OCI-LY7 (cell line): ENCODE data around the gene ENDOD1. TPM values are rescaled to one million over a fixed set of nuclear protein-coding genes. Genes with fewer than 3 reads are reported as not detected.

ENCODE experiments used
- BruUV-seq: library from RNA; stranded (reverse); fragments of 400-500 nt; replicated peaks from 2 replicates; lab custom pipeline; 2021; lab: Mats Ljungman, UMichigan
- CTCF ChIA-PET: fragments of 300-600 bp; sonication (Branson Sonifier 250); formaldehyde crosslinking; loops from one replicate; lab custom pipeline; 2022; ENCODE audit warnings: antibody characterized with exemption; ENCODE audit not compliant: unreplicated experiment; lab: Charles Lee
- POLR2A ChIA-PET: fragments of 300-600 bp; sonication (Branson Sonifier 250); formaldehyde crosslinking; loops from one replicate; lab custom pipeline; 2022; ENCODE audit warnings: antibody characterized with exemption; lab: Charles Lee
- DNase-seq: peaks from one replicate; pipeline ENCODE4 v3.0.0-alpha.2; 2015; ENCODE audit warnings: low spot score
- H2AFZ ChIP-seq: fragments of 200-600 bp; sonication (generic), shearing (Covaris generic); 2 replicates; pipeline ENCODE4 v1.6.1; 2014; ENCODE audit warnings: mild to moderate bottlenecking, antibody characterized with exemption, low read length, moderate library complexity
- H3K27ac ChIP-seq: fragments of 200-600 bp; sonication (generic); 2 replicates; pipeline ENCODE4 v1.5.1; 2014; ENCODE audit warnings: mixed run types, low read depth, mild to moderate bottlenecking, moderate library complexity, low read length, inconsistent platforms; ENCODE audit not compliant: poor library complexity, severe bottlenecking
- H3K36me3 ChIP-seq: fragments of 200-600 bp; sonication (generic); 2 replicates; pipeline ENCODE4 v1.6.1; 2014; ENCODE audit warnings: mild to moderate bottlenecking, antibody characterized with exemption, low read length, moderate library complexity, mixed read lengths; ENCODE audit not compliant: insufficient read depth
- H3K4me1 ChIP-seq: fragments of 200-600 bp; sonication (generic); 2 replicates; pipeline ENCODE4 v1.5.1; 2014; ENCODE audit warnings: mild to moderate bottlenecking, low read length; ENCODE audit not compliant: insufficient read depth, poor library complexity, severe bottlenecking
- H3K4me2 ChIP-seq: fragments of 200-600 bp; sonication (generic); 2 replicates; pipeline ENCODE4 v1.6.1; 2014; ENCODE audit warnings: mild to moderate bottlenecking, low read length
- H3K4me3 ChIP-seq: fragments of 200-600 bp; sonication (generic); 2 replicates; pipeline ENCODE4 v1.5.1; 2014; ENCODE audit warnings: mild to moderate bottlenecking, low read depth, low read length; ENCODE audit not compliant: poor library complexity, severe bottlenecking
- H3K79me2 ChIP-seq: fragments of 200-600 bp; sonication (generic); 2 replicates; pipeline ENCODE4 v1.6.1; 2016; ENCODE audit warnings: low read depth, mild to moderate bottlenecking, low read length, moderate library complexity, mixed read lengths; ENCODE audit not compliant: insufficient read depth
- H3K9me2 ChIP-seq: fragments of 200-600 bp; sonication (generic); 2 replicates; pipeline ENCODE4 v1.6.1; 2016; ENCODE audit warnings: mild to moderate bottlenecking, low read length, mixed read lengths; ENCODE audit not compliant: insufficient read depth
- H3K9me3 ChIP-seq: fragments of 200-600 bp; sonication (generic); 2 replicates; pipeline ENCODE4 v1.6.1; 2014; ENCODE audit warnings: mild to moderate bottlenecking, mixed run types, low read length, mixed read lengths
- H4K20me1 ChIP-seq: fragments of 200-600 bp; sonication (generic); 2 replicates; pipeline ENCODE4 v1.6.1; 2014; ENCODE audit warnings: mild to moderate bottlenecking, antibody characterized with exemption, low read length, moderate library complexity, mixed read lengths; ENCODE audit not compliant: insufficient read depth
- CTCF ChIP-seq: fragments of 200-600 bp; sonication (generic); conservative IDR thresholded peaks from 2 replicates; pipeline ENCODE4 v1.5.1; 2014; ENCODE audit warnings: mild to moderate bottlenecking, antibody characterized with exemption, low read length, moderate library complexity, mixed read lengths
- EZH2phosphoT487 ChIP-seq: fragments of 200-600 bp; sonication (generic); IDR thresholded peaks from 2 replicates; pipeline ENCODE4 v1.6.1; 2018; ENCODE audit warnings: low read depth, borderline replicate concordance, mild to moderate bottlenecking, mixed run types, antibody characterized with exemption, low read length, moderate library complexity, mixed read lengths
- intact Hi-C: fragments of 100-400 bp; cut with micrococcal nuclease; formaldehyde crosslinking; loops from one replicate; pipeline ENCODE4 v1.10.0; 2022; ENCODE audit not compliant: unreplicated experiment
- total RNA-seq, 2 experiments: library from RNA; depleted of rRNA in 1 of 2; stranded (reverse); fragments of >200 nt in 1 of 2; shearing (Covaris generic) in 1 of 2; gene quantifications; 2 replicates each; pipeline ENCODE4 v1.2.3, GENCODE V29; 2014 to 2022

ENDOD1 gene
- total RNA-seq, 2 experiments from 2014 or later: 20.4 to 22.5 TPM

- H3K4me1 ChIP-seq: no peaks in the 10 kb centered on the region
- H3K9me3 ChIP-seq: peaks cover 16% of the 10 kb centered on the region
- intact Hi-C loops: no loop called here
- BruUV-seq: no TSS peak
- POLR2A ChIA-PET: interaction anchor here (0.6 to 0.7 kb wide), 2 partner anchors 20 to 522 kb away, joined by 3 to 4 read pairs; no protein-coding TSS in a partner anchor
- H4K20me1 ChIP-seq: no peaks in the 10 kb centered on the region
- 0 out of 2 replicates have a peak, but pooled peaks cover 6% of the 10 kb centered on the region for H3K36me3 ChIP-seq
- H3K4me2 ChIP-seq: no peak overlapping the region
- TF ChIP-seq EZH2phosphoT487 (no peak), CTCF (no peak)
- no peak overlapping the region for H3K27ac ChIP-seq
- peaks cover 5% of the 10 kb centered on the region; the same call in 1 of the 2 replicates for H3K79me2 ChIP-seq
- CTCF ChIA-PET: no interaction called here
- H2AFZ ChIP-seq: no peak overlapping the region
- DNase-seq: no peak
- no peak overlapping the region for H3K4me3 ChIP-seq
- no peaks in the 10 kb centered on the region for H3K9me2 ChIP-seq
Observed at GRCh38 chr11:95115597-95115996, 26.0 kb downstream of the ENDOD1 start.

GRCh38 chr11:95119361-95120060 lies 29.9 kb downstream of the ENDOD1 start:
- BruUV-seq: no TSS peak
- ChIA-PET POLR2A (interaction anchor here (2.0 kb wide), 1 partner anchor 11 kb away, joined by 5 read pairs; no protein-coding TSS in a partner anchor), CTCF (no interaction called here)
- no peak for DNase-seq
- no peak overlapping the region for H2AFZ ChIP-seq
- H3K27ac ChIP-seq: no peak overlapping the region
- no peaks in the 10 kb centered on the region for H3K4me1 ChIP-seq
- no peak overlapping the region for H3K4me2 ChIP-seq
- no peaks in the 10 kb centered on the region; the same call in 1 of the 2 replicates for H4K20me1 ChIP-seq
- H3K4me3 ChIP-seq: no peak overlapping the region
- no peaks in the 10 kb centered on the region for H3K9me2 ChIP-seq
- H3K36me3 ChIP-seq: 0 out of 2 replicates have a peak, but pooled peaks cover 6% of the 10 kb centered on the region
- intact Hi-C loops: no loop called here
- TF ChIP-seq EZH2phosphoT487 (no peak), CTCF (no peak)
- peaks cover 5% of the 10 kb centered on the region; the same call in 1 of the 2 replicates for H3K79me2 ChIP-seq
- peaks cover 16% of the 10 kb centered on the region for H3K9me3 ChIP-seq

- DNase-seq: no peak
- no peak overlapping the region for H3K4me2 ChIP-seq
- BruUV-seq: no TSS peak
Observed at GRCh38 chr11:95121698-95122097, 32.1 kb downstream of the ENDOD1 start.

More at GRCh38 chr11:95121698-95122097, 32.1 kb downstream of the ENDOD1 start:
- no peaks in the 10 kb centered on the region for H3K4me1 ChIP-seq
- no peak overlapping the region for H3K4me3 ChIP-seq
- H3K9me2 ChIP-seq: no peaks in the 10 kb centered on the region
- no peaks in the 10 kb centered on the region for H3K36me3 ChIP-seq
- TF ChIP-seq EZH2phosphoT487: no peak
- no peak for TF ChIP-seq CTCF
- H4K20me1 ChIP-seq: no peaks in the 10 kb centered on the region; the same call in 1 of the 2 replicates
- H3K27ac ChIP-seq: no peak overlapping the region
- H2AFZ ChIP-seq: no peak overlapping the region
- no peaks in the 10 kb centered on the region for H3K9me3 ChIP-seq
- H3K79me2 ChIP-seq: peaks cover 3% of the 10 kb centered on the region; the same call in 1 of the 2 replicates
- POLR2A ChIA-PET: interaction anchor here (0.7 to 1.5 kb wide), 4 partner anchors 13 to 92 kb away, joined by 3 to 5 read pairs (median 4); no protein-coding TSS in a partner anchor
- CTCF ChIA-PET: no interaction called here
- intact Hi-C loops: no loop called here
